ENCODE measurements around the gene EHD3. TPM values are rescaled to one million over a fixed set of nuclear protein-coding genes. Genes with fewer than 3 reads are reported as not detected.
"Not testable (repeated sequence)": the region's sequence is repeated elsewhere in the genome, so short reads cannot be mapped to it uniquely, and the experiment has no call there.

EHD3 gene
- total and polyA plus RNA-seq, 4 donors: 13.3 to 31.4 (median 27.3) TPM

- peaks cover 12% of the 10 kb centered on the region for H3K36me3 ChIP-seq (ENCODE audit: control insufficient read depth, insufficient read depth, low read length)
- WGBS (ENCODE audit: insufficient coverage): 100% methylated on average over 1 of the region's 4 CpGs
- no peak overlapping the region for H3K27ac ChIP-seq (ENCODE audit: low read depth, low read length)
- peak in 1 of 6 donors; percentile 42 for DNase-seq (ENCODE audit: low read depth in 4 of 6, low spot score in 6 of 6)
- H3K4me1 ChIP-seq (ENCODE audit: control insufficient read depth, insufficient read depth, low read length): no peaks in the 10 kb centered on the region
- no peaks in the 10 kb centered on the region for H3K27me3 ChIP-seq (ENCODE audit: control insufficient read depth, insufficient read depth, low read length)
- no peaks in the 10 kb centered on the region for H3K9me3 ChIP-seq (ENCODE audit: control insufficient read depth, insufficient read depth, low read length)
- H3K4me3 ChIP-seq (ENCODE audit: low read depth, low read length): no peak overlapping the region
These were observed 37.9 kb downstream of the EHD3 start for GRCh38 chr2:31271851-31272267.

DNA sequence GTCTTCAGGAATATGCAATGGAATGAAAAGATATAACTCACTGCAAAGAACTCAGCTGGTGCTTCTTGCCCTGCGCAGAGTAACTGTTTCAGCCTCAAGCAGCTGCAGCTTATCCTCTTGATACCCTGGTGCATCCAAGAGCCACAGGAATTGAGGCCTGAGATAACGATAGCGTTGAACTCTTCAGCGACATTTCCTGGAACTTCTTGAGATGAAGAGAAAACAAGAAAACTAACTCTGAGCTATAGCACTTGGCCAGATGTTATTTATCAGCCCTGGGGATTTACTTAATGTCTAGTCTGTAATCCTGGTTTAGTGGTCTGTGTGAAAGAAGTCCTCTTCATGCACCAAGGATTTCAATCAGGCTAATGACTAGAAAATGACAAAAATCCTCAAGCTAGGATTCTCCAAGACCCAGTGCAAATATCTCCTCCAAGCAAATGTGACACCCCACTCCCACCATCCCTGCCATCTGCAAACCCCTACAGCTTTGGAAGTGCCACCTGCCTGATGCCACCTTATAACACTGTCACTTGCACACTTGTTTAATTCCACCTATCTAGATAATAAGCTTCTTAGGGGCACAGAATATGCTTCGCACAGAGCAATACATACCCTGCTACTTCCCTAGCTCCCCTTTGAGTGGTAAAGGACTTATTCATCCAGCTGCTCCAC, 40.6 kb downstream of the EHD3 start:
- no peak overlapping the region for H3K4me3 ChIP-seq (ENCODE audit: low read depth, low read length)
- H3K4me1 ChIP-seq (ENCODE audit: control insufficient read depth, insufficient read depth, low read length): no peaks in the 10 kb centered on the region
- peak in 1 of 6 donors; percentile 73 for DNase-seq (ENCODE audit: low read depth in 4 of 6, low spot score in 6 of 6)
- WGBS (ENCODE audit: insufficient coverage): 66% methylated on average over 5 of the region's 5 CpGs
- H3K27ac ChIP-seq (ENCODE audit: low read depth, low read length): no peak overlapping the region
- H3K27me3 ChIP-seq (ENCODE audit: control insufficient read depth, insufficient read depth, low read length): no peaks in the 10 kb centered on the region
- H3K36me3 ChIP-seq (ENCODE audit: control insufficient read depth, insufficient read depth, low read length): no peaks in the 10 kb centered on the region
- H3K9me3 ChIP-seq (ENCODE audit: control insufficient read depth, insufficient read depth, low read length): no peaks in the 10 kb centered on the region

GRCh38 chr2:31275976-31276375, 42.0 kb downstream of the EHD3 start:
- Histone ChIP-seq H3K36me3 (ENCODE audit: control insufficient read depth, insufficient read depth, low read length) (no peaks in the 10 kb centered on the region), H3K27ac (ENCODE audit: low read depth, low read length) (no peak overlapping the region), H3K9me3 (ENCODE audit: control insufficient read depth, insufficient read depth, low read length) (no peaks in the 10 kb centered on the region), H3K27me3 (ENCODE audit: control insufficient read depth, insufficient read depth, low read length) (no peaks in the 10 kb centered on the region), H3K4me3 (ENCODE audit: low read depth, low read length) (no peak overlapping the region), H3K4me1 (ENCODE audit: control insufficient read depth, insufficient read depth, low read length) (no peaks in the 10 kb centered on the region)
- no peak for DNase-seq (ENCODE audit: low read depth in 4 of 6, low spot score in 6 of 6)
- 52% methylated on average over 3 of the region's 5 CpGs for WGBS (ENCODE audit: insufficient coverage)

- Histone ChIP-seq H3K9me3 (ENCODE audit: control insufficient read depth, insufficient read depth, low read length) (no peaks in the 10 kb centered on the region), H3K27me3 (ENCODE audit: control insufficient read depth, insufficient read depth, low read length) (no peaks in the 10 kb centered on the region), H3K4me3 (ENCODE audit: low read depth, low read length) (no peak overlapping the region), H3K4me1 (ENCODE audit: control insufficient read depth, insufficient read depth, low read length) (no peaks in the 10 kb centered on the region), H3K27ac (ENCODE audit: low read depth, low read length) (no peak overlapping the region), H3K36me3 (ENCODE audit: control insufficient read depth, insufficient read depth, low read length) (no peaks in the 10 kb centered on the region)
- no peak for DNase-seq (ENCODE audit: low read depth in 4 of 6, low spot score in 6 of 6)
- WGBS (ENCODE audit: insufficient coverage): no CpG with 5 or more reads among the region's 4 CpGs
These were observed 43.7 kb downstream of the EHD3 start for GRCh38 chr2:31277621-31278020.

DNA sequence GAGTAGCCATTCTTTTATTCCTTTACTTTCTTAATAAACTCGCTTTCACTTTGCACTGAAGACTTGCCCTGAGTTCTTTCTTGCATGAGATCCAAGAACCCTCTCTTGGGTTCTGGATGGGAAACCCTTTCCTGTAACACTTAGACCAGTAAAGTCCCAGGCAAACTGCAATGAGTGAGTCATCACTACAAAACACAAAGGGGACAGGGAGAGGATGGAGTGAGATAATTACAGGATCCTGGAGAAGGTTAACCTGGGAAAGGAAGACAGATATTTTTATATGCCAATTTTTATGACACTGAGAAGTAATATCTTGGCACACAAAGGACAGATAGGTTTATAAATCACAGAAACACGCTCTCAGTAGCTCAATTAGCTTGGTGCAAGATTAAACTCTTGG, 48.7 kb downstream of the EHD3 start:
- no peak overlapping the region for H3K4me3 ChIP-seq (ENCODE audit: low read depth, low read length)
- H3K4me1 ChIP-seq (ENCODE audit: control insufficient read depth, insufficient read depth, low read length): no peaks in the 10 kb centered on the region
- H3K9me3 ChIP-seq (ENCODE audit: control insufficient read depth, insufficient read depth, low read length): no peaks in the 10 kb centered on the region
- 83% methylated on average over 2 of the region's 2 CpGs for WGBS (ENCODE audit: insufficient coverage)
- no peak overlapping the region for H3K27ac ChIP-seq (ENCODE audit: low read depth, low read length)
- H3K27me3 ChIP-seq (ENCODE audit: control insufficient read depth, insufficient read depth, low read length): no peaks in the 10 kb centered on the region
- no peak for DNase-seq (ENCODE audit: low read depth in 4 of 6, low spot score in 6 of 6)
- H3K36me3 ChIP-seq (ENCODE audit: control insufficient read depth, insufficient read depth, low read length): no peaks in the 10 kb centered on the region

- not testable (repeated sequence) for H3K36me3 ChIP-seq (ENCODE audit: control insufficient read depth, insufficient read depth, low read length); H3K27me3 ChIP-seq (ENCODE audit: control insufficient read depth, insufficient read depth, low read length); H3K27ac ChIP-seq (ENCODE audit: low read depth, low read length); H3K9me3 ChIP-seq (ENCODE audit: control insufficient read depth, insufficient read depth, low read length); H3K4me3 ChIP-seq (ENCODE audit: low read depth, low read length); DNase-seq (ENCODE audit: low read depth in 4 of 6, low spot score in 6 of 6); H3K4me1 ChIP-seq (ENCODE audit: control insufficient read depth, insufficient read depth, low read length)
- 92% methylated on average over 2 of the region's 7 CpGs for WGBS (ENCODE audit: insufficient coverage)
These were observed 49.4 kb downstream of the EHD3 start for GRCh38 chr2:31283193-31283919.

DNA sequence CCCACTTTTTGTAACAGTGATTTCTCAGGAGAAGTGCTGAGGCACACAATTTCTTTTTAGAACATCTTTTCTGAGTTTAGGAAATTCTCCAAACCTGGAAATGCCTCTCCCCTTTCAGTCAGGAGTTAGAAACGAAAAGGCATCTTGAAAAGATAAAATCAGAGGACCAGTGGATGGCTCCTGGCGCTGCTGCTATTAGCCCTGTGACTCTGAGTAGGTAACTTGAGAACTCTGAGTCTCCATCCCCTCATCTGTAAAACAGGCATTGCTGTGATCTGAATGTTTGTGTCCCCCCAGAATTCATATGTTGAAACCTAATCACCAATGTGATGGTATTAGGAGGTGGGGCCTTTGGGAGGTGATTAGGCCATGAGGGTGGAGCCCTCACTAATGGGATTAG, 50.2 kb downstream of the EHD3 start:
- H3K36me3 ChIP-seq (ENCODE audit: control insufficient read depth, insufficient read depth, low read length): no peaks in the 10 kb centered on the region
- no peak for DNase-seq (ENCODE audit: low read depth in 4 of 6, low spot score in 6 of 6)
- WGBS (ENCODE audit: insufficient coverage): 100% methylated on average over 1 of the region's 2 CpGs

GRCh38 chr2:31286230-31286629, 52.3 kb downstream of the EHD3 start:
- no peak for DNase-seq (ENCODE audit: low read depth in 4 of 6, low spot score in 6 of 6)
- Histone ChIP-seq H3K9me3 (ENCODE audit: control insufficient read depth, insufficient read depth, low read length) (no peaks in the 10 kb centered on the region), H3K36me3 (ENCODE audit: control insufficient read depth, insufficient read depth, low read length) (no peaks in the 10 kb centered on the region), H3K4me1 (ENCODE audit: control insufficient read depth, insufficient read depth, low read length) (no peaks in the 10 kb centered on the region), H3K4me3 (ENCODE audit: low read depth, low read length) (no peak overlapping the region), H3K27ac (ENCODE audit: low read depth, low read length) (no peak overlapping the region), H3K27me3 (ENCODE audit: control insufficient read depth, insufficient read depth, low read length) (no peaks in the 10 kb centered on the region)
- 80% methylated on average over 2 of the region's 4 CpGs for WGBS (ENCODE audit: insufficient coverage)

More for the DNA sequence above, 50.2 kb downstream of the EHD3 start:
- Histone ChIP-seq H3K9me3 (ENCODE audit: control insufficient read depth, insufficient read depth, low read length) (no peaks in the 10 kb centered on the region), H3K27ac (ENCODE audit: low read depth, low read length) (no peak overlapping the region), H3K4me3 (ENCODE audit: low read depth, low read length) (no peak overlapping the region), H3K27me3 (ENCODE audit: control insufficient read depth, insufficient read depth, low read length) (no peaks in the 10 kb centered on the region), H3K4me1 (ENCODE audit: control insufficient read depth, insufficient read depth, low read length) (no peaks in the 10 kb centered on the region)

DNA sequence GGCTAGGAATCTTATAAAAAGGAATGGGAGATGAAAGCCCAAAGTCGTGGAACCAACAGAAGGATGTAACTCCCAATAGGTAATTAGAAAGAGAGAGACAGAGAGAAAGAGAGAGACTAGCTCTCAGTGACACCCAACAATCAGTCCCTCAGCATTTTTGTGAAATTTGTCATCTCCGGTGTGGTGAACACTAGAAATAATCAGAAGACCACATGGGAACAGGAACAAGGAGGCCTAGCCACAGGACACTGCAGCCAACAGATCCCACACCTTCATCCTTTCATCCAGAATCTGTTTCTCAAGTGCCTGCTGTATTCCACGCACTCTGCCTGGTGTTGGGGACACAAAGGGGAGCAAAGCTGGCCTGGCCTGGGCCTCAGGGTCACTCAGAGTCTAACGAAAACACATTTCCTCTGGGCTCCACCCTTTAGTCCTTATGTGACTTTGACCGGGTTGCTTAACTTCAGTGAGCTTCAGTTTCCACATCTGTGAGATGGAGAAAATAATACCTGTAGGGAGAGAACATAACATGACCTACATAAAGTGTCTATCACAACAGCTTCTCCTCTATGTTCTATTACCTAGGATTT, 53.1 kb downstream of the EHD3 start:
- no peaks in the 10 kb centered on the region for H3K9me3 ChIP-seq (ENCODE audit: control insufficient read depth, insufficient read depth, low read length)
- H3K27me3 ChIP-seq (ENCODE audit: control insufficient read depth, insufficient read depth, low read length): no peaks in the 10 kb centered on the region
- H3K4me3 ChIP-seq (ENCODE audit: low read depth, low read length): no peak overlapping the region
- H3K27ac ChIP-seq (ENCODE audit: low read depth, low read length): no peak overlapping the region
- 94% methylated on average over 3 of the region's 5 CpGs for WGBS (ENCODE audit: insufficient coverage)
- no peaks in the 10 kb centered on the region for H3K36me3 ChIP-seq (ENCODE audit: control insufficient read depth, insufficient read depth, low read length)
- H3K4me1 ChIP-seq (ENCODE audit: control insufficient read depth, insufficient read depth, low read length): no peaks in the 10 kb centered on the region
- DNase-seq (ENCODE audit: low read depth in 4 of 6, low spot score in 6 of 6): no peak

DNA sequence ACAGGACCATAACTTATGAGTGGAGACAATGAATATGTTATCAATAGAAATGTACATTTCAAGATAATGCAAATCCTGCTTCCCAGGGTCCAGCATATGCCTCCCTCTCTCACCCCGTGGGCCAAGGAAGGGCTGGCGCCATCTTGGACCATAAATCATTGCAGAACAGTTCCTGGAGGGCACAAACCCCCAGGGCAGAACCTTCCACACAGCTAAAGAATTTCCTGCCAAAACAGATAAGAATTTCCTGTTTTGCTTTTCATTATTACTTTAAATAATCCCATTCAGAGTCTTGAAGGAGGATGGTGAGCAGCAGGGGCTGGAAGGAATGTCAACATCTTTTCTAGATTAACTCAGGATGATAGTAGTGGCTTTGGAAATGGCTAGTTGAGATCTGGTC, 53.7 kb downstream of the EHD3 start:
- H3K4me3 ChIP-seq (ENCODE audit: low read depth, low read length): no peak overlapping the region
- H3K27ac ChIP-seq (ENCODE audit: low read depth, low read length): no peak overlapping the region
- no peaks in the 10 kb centered on the region for H3K36me3 ChIP-seq (ENCODE audit: control insufficient read depth, insufficient read depth, low read length)
- WGBS (ENCODE audit: insufficient coverage): 80% methylated on average over 1 of the region's 2 CpGs
- H3K4me1 ChIP-seq (ENCODE audit: control insufficient read depth, insufficient read depth, low read length): no peaks in the 10 kb centered on the region
- no peaks in the 10 kb centered on the region for H3K27me3 ChIP-seq (ENCODE audit: control insufficient read depth, insufficient read depth, low read length)
- no peaks in the 10 kb centered on the region for H3K9me3 ChIP-seq (ENCODE audit: control insufficient read depth, insufficient read depth, low read length)
- no peak for DNase-seq (ENCODE audit: low read depth in 4 of 6, low spot score in 6 of 6)
